Smooth muscle cell (in vitro differentiated cells): ENCODE data around the gene DCC. TPM values are rescaled to one million over a fixed set of nuclear protein-coding genes. Genes with fewer than 3 reads are reported as not detected.

ENCODE experiments used
- DNase-seq: peaks from one replicate; lab custom pipeline; 2025; ENCODE audit not compliant: unreplicated experiment; lab: John Stamatoyannopoulos, UW
- H2AFZ ChIP-seq: fragments of 200-600 bp; sonication (generic); 2 replicates; pipeline ENCODE4 v1.6.0; 2016; ENCODE audit warnings: antibody characterized with exemption, low read depth, mild to moderate bottlenecking
- H3F3A ChIP-seq: fragments of 200-600 bp; sonication (generic); 2 replicates; pipeline ENCODE4 v1.6.0; 2017; ENCODE audit warnings: antibody characterized with exemption, low read depth
- H3K27ac ChIP-seq: fragments of 200-600 bp; sonication (generic); 2 replicates; pipeline ENCODE4 v1.5.1; 2016; ENCODE audit warnings: low read depth, mild to moderate bottlenecking
- H3K27me3 ChIP-seq: fragments of 200-600 bp; sonication (generic); 2 replicates; pipeline ENCODE4 v1.6.1; 2016; ENCODE audit warnings: low read depth, mild to moderate bottlenecking
- H3K36me3 ChIP-seq: fragments of 200-600 bp; sonication (generic); 2 replicates; pipeline ENCODE4 v1.5.1; 2016; ENCODE audit warnings: low read depth
- H3K4me1 ChIP-seq: fragments of 200-600 bp; sonication (generic); 2 replicates; pipeline ENCODE4 v1.5.1; 2016; ENCODE audit warnings: low read depth
- H3K4me2 ChIP-seq: fragments of 200-600 bp; sonication (generic); 2 replicates; pipeline ENCODE4 v1.6.0; 2016; ENCODE audit warnings: mild to moderate bottlenecking
- H3K4me3 ChIP-seq: fragments of 200-600 bp; sonication (generic); 2 replicates; pipeline ENCODE4 v1.5.1; 2016; ENCODE audit warnings: mild to moderate bottlenecking
- H3K79me2 ChIP-seq: fragments of 200-600 bp; sonication (generic); 2 replicates; pipeline ENCODE4 v1.6.0; 2016; ENCODE audit warnings: low read depth, mild to moderate bottlenecking
- H3K9ac ChIP-seq: fragments of 200-600 bp; sonication (generic); 2 replicates; pipeline ENCODE4 v1.6.0; 2016; ENCODE audit warnings: low read depth
- H3K9me3 ChIP-seq: fragments of 200-600 bp; sonication (generic); replicated peaks from 2 replicates; pipeline ENCODE4 v1.5.1; 2016; ENCODE audit warnings: low read depth
- H4K20me1 ChIP-seq: fragments of 200-600 bp; sonication (generic); 2 replicates; pipeline ENCODE4 v1.6.0; 2016; ENCODE audit warnings: low read depth
- CTCF ChIP-seq: fragments of 200-600 bp; sonication (generic); IDR thresholded peaks from 2 replicates; pipeline ENCODE4 v1.5.1; 2017; ENCODE audit warnings: borderline replicate concordance, mild to moderate bottlenecking, antibody characterized with exemption; ENCODE audit not compliant: insufficient read depth, poor library complexity, severe bottlenecking
- WGBS: methylation state at CpG from one replicate; pipeline ENCODE4 v1.1.7; 2016; ENCODE audit warnings: low lambda C conversion rate; 5-methylcytosine and 5-hydroxymethylcytosine counted together
- polyA plus RNA-seq: library from polyadenylated mRNA; unstranded; fragments of >200 nt; fragmentation: Nextera tagmentation; extraction: Ambion mirVana; gene quantifications from 2 replicates; pipeline ENCODE4 v1.2.1, GENCODE V29; 2016
- total RNA-seq: library from RNA; depleted of rRNA; stranded (reverse); fragments of >200 nt; gene quantifications from 2 replicates; pipeline ENCODE4 v1.2.3, GENCODE V29; 2014

DCC gene
- total and polyA plus RNA-seq, 2 experiments from 2014 or later: not detected

- Histone ChIP-seq H3K4me1 (no peaks in the 10 kb centered on the region), H3K4me2 (no peak overlapping the region), H2AFZ (no peak overlapping the region), H3F3A (no peaks in the 10 kb centered on the region), H3K27ac (no peak overlapping the region), H4K20me1 (no peaks in the 10 kb centered on the region), H3K27me3 (no peaks in the 10 kb centered on the region), H3K9me3 (no peaks in the 10 kb centered on the region), H3K9ac (no peak overlapping the region), H3K4me3 (no peak overlapping the region), H3K36me3 (no peaks in the 10 kb centered on the region), H3K79me2 (no peaks in the 10 kb centered on the region)
- WGBS: 94% methylated on average over 6 of the region's 6 CpGs
- no peak for DNase-seq
- TF ChIP-seq CTCF: no peak
Measured at GRCh38 chr18:53305461-53305860, 965.5 kb downstream of the DCC start.

- Histone ChIP-seq H3K79me2 (no peaks in the 10 kb centered on the region), H3K27ac (no peak overlapping the region), H3K4me3 (no peak overlapping the region), H3K36me3 (no peaks in the 10 kb centered on the region), H3K9ac (no peak overlapping the region), H3K9me3 (no peaks in the 10 kb centered on the region), H3K4me1 (no peaks in the 10 kb centered on the region), H4K20me1 (no peaks in the 10 kb centered on the region), H3K27me3 (no peaks in the 10 kb centered on the region), H3K4me2 (no peak overlapping the region), H3F3A (no peaks in the 10 kb centered on the region), H2AFZ (no peak overlapping the region)
- no peak for DNase-seq
- no peak for TF ChIP-seq CTCF
- WGBS: 52% methylated on average over 2 of the region's 2 CpGs
Measured at GRCh38 chr18:53319628-53320027, 979.6 kb downstream of the DCC start.

- Histone ChIP-seq H3K4me1 (no peaks in the 10 kb centered on the region), H3K4me3 (no peak overlapping the region), H4K20me1 (no peaks in the 10 kb centered on the region), H3K9ac (no peak overlapping the region), H2AFZ (no peak overlapping the region), H3K4me2 (no peak overlapping the region), H3K9me3 (no peaks in the 10 kb centered on the region), H3F3A (no peaks in the 10 kb centered on the region), H3K79me2 (no peaks in the 10 kb centered on the region), H3K36me3 (no peaks in the 10 kb centered on the region), H3K27ac (no peak overlapping the region), H3K27me3 (no peaks in the 10 kb centered on the region)
- DNase-seq: no peak
- no peak for TF ChIP-seq CTCF
- 88% methylated on average over 1 of the region's 1 CpG for WGBS
Measured at GRCh38 chr18:53322163-53322562, 982.2 kb downstream of the DCC start.

- no peak overlapping the region for H3K9ac ChIP-seq
- no peak overlapping the region for H3K27ac ChIP-seq
- no peaks in the 10 kb centered on the region for H3K79me2 ChIP-seq
- no peak for TF ChIP-seq CTCF
- H2AFZ ChIP-seq: no peak overlapping the region
- no peaks in the 10 kb centered on the region for H3K9me3 ChIP-seq
- no peak for DNase-seq
- H3K4me1 ChIP-seq: no peaks in the 10 kb centered on the region
- H3K36me3 ChIP-seq: no peaks in the 10 kb centered on the region
- no peaks in the 10 kb centered on the region for H3K27me3 ChIP-seq
- H4K20me1 ChIP-seq: no peaks in the 10 kb centered on the region
- no peaks in the 10 kb centered on the region for H3F3A ChIP-seq
- no peak overlapping the region for H3K4me2 ChIP-seq
- WGBS: 97% methylated on average over 1 of the region's 1 CpG
- H3K4me3 ChIP-seq: no peak overlapping the region
Measured at GRCh38 chr18:53324353-53324752, 984.4 kb downstream of the DCC start.
